Glutamatergic neuron (in vitro differentiated cells): ENCODE results near the gene GNAS-AS1. TPM values are rescaled to one million over a fixed set of nuclear protein-coding genes. Genes with fewer than 3 reads are reported as not detected.
"Not testable (repeated sequence)": the region's sequence is repeated elsewhere in the genome, so short reads cannot be mapped to it uniquely, and the experiment has no call there.

Source experiments
- DNase-seq: peaks from one replicate; pipeline ENCODE4 v3.0.0; 2022
- H3K27ac Mint-ChIP-seq: one replicate; pipeline ENCODE4 v1.8.0; 2020; ENCODE audit warnings: mild to moderate bottlenecking, mixed read lengths, inconsistent platforms; ENCODE audit not compliant: unreplicated experiment
- H3K27me3 Mint-ChIP-seq: one replicate; pipeline ENCODE4 v1.8.0; 2020; ENCODE audit warnings: mild to moderate bottlenecking, moderate library complexity, mixed read lengths, inconsistent platforms; ENCODE audit not compliant: unreplicated experiment
- H3K36me3 Mint-ChIP-seq: one replicate; pipeline ENCODE4 v1.8.0; 2020; ENCODE audit warnings: mild to moderate bottlenecking, mixed read lengths, inconsistent platforms; ENCODE audit not compliant: unreplicated experiment
- H3K4me1 Mint-ChIP-seq: one replicate; pipeline ENCODE4 v1.8.0; 2020; ENCODE audit warnings: mild to moderate bottlenecking, low read depth, mixed read lengths, inconsistent platforms; ENCODE audit not compliant: unreplicated experiment
- H3K4me3 Mint-ChIP-seq: one replicate; pipeline ENCODE4 v1.8.0; 2020; ENCODE audit warnings: mild to moderate bottlenecking, mixed read lengths, inconsistent platforms; ENCODE audit not compliant: unreplicated experiment
- H3K9me3 Mint-ChIP-seq: one replicate; pipeline ENCODE4 v1.8.0; 2020; ENCODE audit warnings: mild to moderate bottlenecking, moderate library complexity, mixed read lengths, inconsistent platforms; ENCODE audit not compliant: unreplicated experiment
- CTCF ChIP-seq: fragments of 200-600 bp; sonication (generic); IDR thresholded peaks from one replicate; pipeline ENCODE4 v1.5.0; 2021; ENCODE audit not compliant: partially characterized antibody, unreplicated experiment
- total RNA-seq: library from RNA; stranded (reverse); fragmentation: NEBNext Ultra II Directional; extraction: Animal tissue kit (Norgen Biotek cat#: 25700); gene quantifications from one replicate; pipeline ENCODE4 v1.2.1, GENCODE V29; 2021; ENCODE audit not compliant: unreplicated experiment

The GNAS-AS1 gene
- total RNA-seq, 1 donor from 2014 or later, result 11.7 TPM

- peaks cover 4% of the 10 kb centered on the region for H3K27me3 Mint-ChIP-seq
These were observed 18.2 kb downstream of the GNAS-AS1 start for GRCh38 chr20:58832457-58832856.

GRCh38 chr20:58829531-58829941 lies 21.2 kb downstream of the GNAS-AS1 start:
- no peak for DNase-seq
- Mint-ChIP-seq H3K27me3 (peaks cover 1% of the 10 kb centered on the region), H3K4me1 (peaks cover 3% of the 10 kb centered on the region), H3K9me3 (peaks cover 3% of the 10 kb centered on the region), H3K36me3 (no peaks in the 10 kb centered on the region), H3K4me3 (no peak overlapping the region), H3K27ac (no peak overlapping the region)
- TF ChIP-seq CTCF, result no peak

More at GRCh38 chr20:58832457-58832856, 18.2 kb downstream of the GNAS-AS1 start:
- TF ChIP-seq CTCF, result no peak
- peaks cover 20% of the 10 kb centered on the region for H3K4me1 Mint-ChIP-seq
- no peak for DNase-seq
- H3K27ac Mint-ChIP-seq, result no peak overlapping the region
- H3K4me3 Mint-ChIP-seq, result no peak overlapping the region
- H3K36me3 Mint-ChIP-seq, result no peaks in the 10 kb centered on the region
- peaks cover 3% of the 10 kb centered on the region for H3K9me3 Mint-ChIP-seq

- not testable (repeated sequence) for H3K27me3 Mint-ChIP-seq, DNase-seq, H3K4me3 Mint-ChIP-seq, H3K27ac Mint-ChIP-seq, H3K9me3 Mint-ChIP-seq, H3K36me3 Mint-ChIP-seq, H3K4me1 Mint-ChIP-seq
These were observed 21.9 kb downstream of the GNAS-AS1 start for GRCh38 chr20:58828804-58829203.

GRCh38 chr20:58828136-58828535 lies 22.6 kb downstream of the GNAS-AS1 start:
- Mint-ChIP-seq H3K27me3 (peaks cover 2% of the 10 kb centered on the region), H3K4me1 (no peaks in the 10 kb centered on the region), H3K27ac (no peak overlapping the region), H3K36me3 (no peaks in the 10 kb centered on the region), H3K4me3 (no peak overlapping the region), H3K9me3 (peaks cover 1% of the 10 kb centered on the region)
- no peak for TF ChIP-seq CTCF
- DNase-seq, result no peak

- Mint-ChIP-seq H3K4me3 (no peak overlapping the region), H3K4me1 (no peaks in the 10 kb centered on the region), H3K27ac (no peak overlapping the region), H3K36me3 (peaks cover 3% of the 10 kb centered on the region), H3K9me3 (peaks cover 3% of the 10 kb centered on the region), H3K27me3 (peaks cover 4% of the 10 kb centered on the region)
- no peak for DNase-seq
- TF ChIP-seq CTCF, result no peak
These were observed 24.4 kb downstream of the GNAS-AS1 start for GRCh38 chr20:58826271-58826670.

GRCh38 chr20:58825450-58825849 lies 25.3 kb downstream of the GNAS-AS1 start:
- H3K4me3 Mint-ChIP-seq, result no peak overlapping the region
- TF ChIP-seq CTCF, result no peak
- DNase-seq, result no peak
- peaks cover 6% of the 10 kb centered on the region for H3K27me3 Mint-ChIP-seq
- peaks cover 11% of the 10 kb centered on the region for H3K36me3 Mint-ChIP-seq
- H3K27ac Mint-ChIP-seq, result no peak overlapping the region
- H3K9me3 Mint-ChIP-seq, result peaks cover 6% of the 10 kb centered on the region
- H3K4me1 Mint-ChIP-seq, result no peaks in the 10 kb centered on the region
